A172 (cell line): ENCODE data around the gene CERK. TPM values are rescaled to one million over a fixed set of nuclear protein-coding genes. Genes with fewer than 3 reads are reported as not detected.

ENCODE experiments used
- DNase-seq: peaks from one replicate; pipeline ENCODE4 v3.0.0-alpha.2; 2015; ENCODE audit warnings: low spot score
- total RNA-seq: library from RNA; depleted of rRNA; stranded (reverse); fragments of >200 nt; shearing (Covaris generic); gene quantifications from 2 replicates; pipeline ENCODE4 v1.2.3, GENCODE V29; 2014

The CERK gene
- total RNA-seq, 1 experiment from 2014 or later: 34.9 TPM

DNA sequence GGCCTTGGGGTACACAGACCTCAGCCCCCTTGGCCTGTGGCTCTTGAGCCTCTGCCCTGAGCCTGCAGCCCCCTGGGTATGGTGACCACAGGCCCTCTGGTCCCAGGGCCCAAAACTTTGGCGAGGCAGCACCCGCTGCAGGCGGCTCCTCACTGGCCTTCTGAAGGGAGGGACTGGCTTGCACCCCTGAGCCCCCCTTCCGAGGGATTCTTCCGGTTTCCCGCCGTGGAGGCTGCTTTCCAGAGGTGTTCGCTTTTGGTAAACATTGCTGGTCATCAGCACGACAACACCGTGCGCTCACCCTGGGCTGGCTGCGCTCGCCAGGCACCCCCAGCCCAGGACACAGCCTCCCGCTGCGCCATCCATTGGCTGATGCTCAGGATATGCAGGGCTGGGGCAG is 75.8 kb downstream of the CERK start:
- no peak for DNase-seq

DNA sequence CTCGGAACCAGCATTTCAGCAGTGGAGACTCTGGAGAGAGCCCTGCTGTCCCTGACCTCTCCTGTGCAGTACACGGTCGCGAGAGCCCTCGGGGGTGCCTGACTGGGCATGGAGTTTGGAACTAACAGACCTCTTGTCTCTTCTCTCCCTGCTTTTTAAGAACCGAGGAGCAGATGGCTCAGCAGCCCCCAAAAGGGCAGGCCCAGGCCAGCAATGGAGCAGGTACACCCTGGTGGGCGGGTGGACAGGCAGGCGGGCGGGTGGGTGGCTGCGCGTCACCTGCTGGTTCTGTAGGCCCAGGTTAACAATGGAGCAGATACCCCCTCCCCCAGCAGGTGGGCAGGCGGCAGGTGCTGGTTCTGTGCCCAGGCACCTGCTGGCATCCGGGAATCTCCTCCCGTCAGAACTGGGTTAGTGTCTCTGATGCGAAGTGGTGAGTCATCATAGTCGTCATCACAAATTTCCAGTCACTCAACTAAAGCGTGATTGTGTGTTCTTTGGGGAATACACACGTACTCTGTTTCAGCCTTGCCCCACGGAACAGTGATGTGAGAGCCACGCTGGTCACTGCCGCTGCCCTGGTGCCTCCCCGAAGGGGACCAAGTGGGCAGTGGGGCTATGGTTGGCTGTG is 76.7 kb downstream of the CERK start:
- DNase-seq: peak; percentile 66

DNA sequence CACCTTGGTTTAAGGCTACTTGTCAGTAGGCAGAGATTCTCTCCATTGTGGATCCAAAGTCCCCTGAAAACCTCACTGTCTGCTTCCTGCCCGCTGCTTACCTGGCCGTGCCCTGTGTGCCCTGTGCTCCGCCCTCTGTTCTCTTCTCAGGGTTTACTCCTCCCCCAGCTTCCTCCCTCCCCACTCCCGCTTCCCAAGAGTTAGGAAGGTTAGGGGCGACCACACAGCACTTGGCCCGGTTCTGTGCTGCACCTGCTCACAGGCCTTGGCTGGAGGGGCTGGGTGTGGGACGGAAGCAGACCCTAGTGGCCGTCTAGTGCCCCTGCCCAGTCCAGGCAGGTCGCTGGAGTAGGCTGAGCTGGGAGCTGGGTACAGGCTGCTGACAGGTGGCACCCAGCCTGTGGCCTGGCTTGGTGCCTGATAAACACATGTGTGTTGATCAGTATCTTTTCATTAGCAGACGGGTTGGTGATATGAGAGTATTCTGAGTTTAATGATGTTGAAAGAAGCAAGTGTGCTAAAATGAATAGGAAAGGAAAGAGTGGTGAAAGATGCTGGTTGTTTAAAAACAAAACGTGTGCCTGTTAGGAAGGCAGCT is 77.3 kb downstream of the CERK start:
- DNase-seq: no peak

DNA sequence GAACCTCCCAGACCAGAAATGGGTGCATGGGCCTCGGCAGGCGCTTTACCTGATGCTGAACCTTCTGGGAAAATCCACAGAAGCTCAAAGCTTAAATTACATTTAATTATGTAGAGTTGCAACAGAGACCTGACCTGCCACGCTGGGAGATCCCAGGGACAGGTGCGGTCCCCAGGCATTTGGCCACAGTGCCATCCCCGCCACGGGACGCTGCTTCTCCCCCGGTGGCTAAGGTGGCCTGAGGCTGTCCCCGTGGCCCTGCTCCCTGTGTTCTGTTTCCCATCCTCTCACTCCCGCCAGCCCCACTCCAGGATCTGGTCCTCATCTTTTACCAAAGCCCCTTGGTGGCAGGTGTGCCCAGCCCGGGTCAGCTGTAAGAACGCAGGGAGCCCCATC is 78.3 kb downstream of the CERK start:
- DNase-seq: no peak

DNA sequence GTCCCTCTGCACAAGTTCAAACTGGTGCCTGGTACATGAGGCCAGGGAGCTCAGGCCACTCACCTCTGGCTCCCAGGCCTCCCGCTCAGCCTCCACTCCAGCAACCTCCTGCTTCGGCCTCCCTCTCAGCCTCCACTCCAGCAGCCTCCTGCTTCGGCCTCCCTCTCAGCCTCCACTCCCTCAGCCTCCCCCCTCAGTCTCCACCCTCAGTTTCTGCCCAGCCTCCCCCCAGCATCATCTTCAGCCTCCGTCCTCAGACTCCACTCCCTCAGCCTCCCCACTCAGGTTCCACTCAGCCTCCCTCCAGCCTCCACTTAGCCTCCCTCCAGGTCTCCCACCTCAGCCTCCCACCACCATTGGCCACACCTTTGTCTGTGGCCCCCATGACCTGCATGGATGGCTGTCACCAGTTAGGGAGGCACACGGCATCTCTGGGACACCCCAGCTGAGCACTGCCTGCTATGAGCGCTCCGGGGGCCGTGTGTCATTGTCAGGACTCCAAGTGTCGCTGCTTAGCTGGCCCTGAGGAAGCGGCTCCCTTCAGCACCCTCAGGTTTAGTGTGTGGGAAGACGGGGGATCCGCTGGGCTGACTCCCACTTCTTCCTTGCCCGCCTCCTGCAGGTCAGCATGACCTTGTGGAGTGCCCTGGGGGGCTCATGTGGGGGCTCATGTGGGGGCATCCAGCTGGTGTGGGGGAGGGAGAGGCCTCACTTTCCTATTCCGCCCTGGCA is 78.8 kb downstream of the CERK start:
- no peak for DNase-seq

DNA sequence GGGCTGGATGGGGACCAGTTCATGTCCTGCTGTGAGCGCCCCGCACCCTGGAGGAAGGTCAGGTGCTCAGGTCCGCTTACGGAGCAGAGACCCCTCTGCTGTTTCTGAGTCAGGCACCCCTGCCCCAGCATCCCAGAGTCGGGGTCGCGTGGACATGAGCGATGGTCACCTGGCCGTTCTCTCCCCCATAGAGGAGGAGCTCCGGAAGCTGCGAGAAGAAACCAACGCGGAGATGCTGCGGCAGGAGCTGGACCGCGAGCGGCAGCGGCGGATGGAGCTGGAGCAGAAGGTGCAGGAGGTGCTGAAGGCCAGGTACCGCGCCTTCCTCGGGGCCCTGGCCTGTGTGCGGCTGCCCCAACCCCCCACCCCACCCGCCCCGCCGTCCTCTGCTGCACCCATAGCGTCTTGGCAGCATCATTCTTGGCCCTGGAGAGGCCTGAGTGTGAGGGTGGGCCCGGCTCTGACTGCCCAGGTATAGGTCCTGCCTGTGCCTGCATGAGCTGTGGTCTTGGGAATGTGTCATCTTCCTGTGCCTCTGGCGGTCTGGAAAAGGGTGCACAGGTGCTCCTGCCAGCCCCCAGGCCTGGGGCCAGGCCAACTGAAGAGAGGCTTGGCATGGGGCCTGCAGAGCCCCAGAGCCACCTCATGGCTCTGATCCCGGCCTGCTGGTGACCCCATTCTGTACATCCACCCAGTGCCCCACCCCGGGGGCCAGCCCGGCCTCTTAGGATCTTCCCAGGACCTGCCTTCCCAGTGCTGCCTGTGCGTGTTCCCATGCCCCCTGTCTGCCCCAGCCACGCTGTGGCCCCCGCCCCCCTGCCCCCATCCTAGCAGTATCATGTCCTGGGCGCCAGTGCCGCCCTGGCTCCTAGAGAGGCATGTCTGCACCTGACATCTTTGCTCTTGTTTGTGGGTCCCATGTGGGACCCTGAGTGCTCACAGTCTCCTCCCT is 79.8 kb downstream of the CERK start:
- no peak for DNase-seq

DNA sequence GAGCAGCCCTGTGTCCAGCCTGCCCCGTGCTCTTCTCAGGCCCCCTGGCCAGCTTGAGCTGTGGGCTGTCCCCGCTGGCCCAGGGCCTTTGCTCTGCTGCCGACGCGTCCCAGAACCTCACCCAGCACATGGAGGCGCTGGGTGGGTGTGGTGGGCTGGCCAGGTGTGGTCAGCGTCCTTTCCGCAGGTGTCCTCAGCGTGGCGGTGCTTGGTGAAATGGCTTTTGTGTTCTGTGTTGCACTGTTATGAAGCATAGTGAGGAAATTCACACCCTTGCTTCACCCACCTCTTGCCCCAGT is 80.4 kb downstream of the CERK start:
- no peak for DNase-seq

DNA sequence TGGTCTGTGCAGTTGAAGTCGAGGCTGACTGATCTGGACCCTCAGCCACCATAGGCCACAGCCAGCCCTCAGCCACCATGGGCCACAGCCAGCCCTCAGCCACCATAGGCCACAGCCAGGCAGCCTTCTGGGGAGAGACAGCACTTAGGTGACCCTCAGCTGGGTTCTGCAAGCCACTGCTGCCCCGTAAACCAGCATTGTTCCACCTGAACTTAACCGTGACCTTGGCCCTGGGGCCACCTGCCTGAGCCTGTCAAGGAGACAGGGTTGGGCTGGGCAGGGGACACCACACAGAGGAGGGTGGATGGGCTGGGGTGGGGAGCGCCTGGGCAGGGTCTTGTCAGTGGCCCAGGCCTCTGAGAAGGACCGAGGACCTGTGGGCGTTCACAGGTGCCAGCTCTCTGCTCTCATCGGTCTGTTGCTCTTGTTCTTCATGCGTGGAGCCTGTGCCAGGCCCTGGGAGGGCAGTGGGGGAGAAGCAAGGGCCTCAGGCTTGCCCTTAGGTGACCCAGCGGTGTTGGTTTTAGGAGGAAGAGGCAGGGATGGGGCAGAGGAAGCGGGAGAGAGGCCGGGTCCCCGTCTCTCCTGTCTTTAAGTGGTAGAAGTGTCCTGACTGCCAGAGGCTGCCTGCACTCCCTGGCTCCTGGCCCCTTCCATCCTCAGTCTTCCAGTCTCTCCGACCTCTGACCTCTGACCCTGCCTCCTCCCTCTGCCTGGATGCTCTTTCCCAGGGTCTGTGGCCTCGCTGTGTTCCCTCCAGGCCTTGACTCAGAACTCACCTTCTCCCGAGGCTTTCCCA is 81.0 kb downstream of the CERK start:
- no peak for DNase-seq

DNA sequence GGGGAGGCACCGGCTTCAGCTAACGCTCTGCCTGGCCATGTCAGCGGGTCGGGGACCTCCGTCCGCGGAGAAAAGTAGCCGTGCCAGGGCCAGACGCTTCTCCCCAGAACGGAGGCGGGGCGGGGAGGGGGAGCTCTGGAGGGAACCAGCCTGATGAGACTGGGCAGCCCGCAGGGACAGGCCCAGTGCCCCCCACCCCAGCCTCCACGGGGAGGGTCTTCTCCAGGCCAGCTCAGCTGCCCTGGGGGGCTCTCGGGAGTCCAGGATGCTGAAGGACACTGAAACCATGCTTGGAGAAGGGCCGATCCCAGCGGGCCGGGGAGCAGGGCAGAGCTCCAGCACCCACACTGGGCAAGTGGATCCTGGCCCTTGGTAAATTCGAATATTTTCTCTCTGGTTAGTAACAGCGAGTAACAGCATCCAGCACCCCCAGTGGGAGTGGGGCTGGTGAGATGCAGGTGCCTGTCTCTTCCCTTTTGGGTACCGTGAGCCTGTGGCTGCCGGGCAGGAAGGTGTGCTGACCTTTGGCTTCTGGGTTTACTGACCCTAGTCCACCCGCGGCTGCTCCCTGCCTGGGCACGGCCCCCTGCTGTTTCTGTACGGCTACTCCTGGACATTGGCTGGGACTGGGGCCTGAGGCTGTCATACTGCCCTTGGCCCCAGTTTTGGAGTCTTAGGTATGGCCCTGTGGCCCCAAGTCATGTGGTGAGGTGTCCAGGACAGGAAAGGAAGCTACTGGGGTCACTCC is 82.0 kb downstream of the CERK start:
- no peak for DNase-seq

DNA sequence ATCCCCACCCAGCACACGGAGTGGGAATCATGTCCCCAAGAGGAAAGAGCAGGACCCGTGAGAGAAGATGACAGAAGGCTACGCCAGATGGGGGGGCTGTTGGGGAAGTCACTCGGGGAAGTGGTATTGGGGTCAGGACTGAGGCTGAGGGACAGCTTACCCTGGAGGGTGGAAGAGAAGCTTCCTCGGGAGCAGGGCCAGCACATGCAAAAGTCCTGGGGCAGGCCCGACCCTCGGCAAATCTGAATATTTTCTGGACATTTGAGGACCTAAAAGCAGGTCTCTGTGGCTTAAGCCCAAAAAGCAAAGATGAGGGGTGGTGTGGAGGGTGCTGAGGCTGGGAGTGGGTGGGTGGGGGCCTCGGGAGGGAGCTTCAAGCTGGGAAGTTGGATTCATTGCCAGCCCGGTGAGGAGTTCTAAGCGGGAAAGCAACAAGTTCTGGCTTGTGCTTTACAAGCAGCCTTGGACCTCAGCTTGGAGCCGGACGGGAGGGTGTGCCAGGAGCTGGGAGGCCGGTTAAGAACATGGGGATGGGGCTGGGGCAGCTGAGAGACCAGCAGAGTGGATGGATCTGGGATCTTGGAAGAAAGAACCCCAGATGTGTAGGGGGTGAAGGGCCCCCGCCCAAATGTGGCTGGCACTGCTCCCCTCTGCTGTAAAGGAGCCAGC is 83.0 kb downstream of the CERK start:
- DNase-seq: no peak

DNA sequence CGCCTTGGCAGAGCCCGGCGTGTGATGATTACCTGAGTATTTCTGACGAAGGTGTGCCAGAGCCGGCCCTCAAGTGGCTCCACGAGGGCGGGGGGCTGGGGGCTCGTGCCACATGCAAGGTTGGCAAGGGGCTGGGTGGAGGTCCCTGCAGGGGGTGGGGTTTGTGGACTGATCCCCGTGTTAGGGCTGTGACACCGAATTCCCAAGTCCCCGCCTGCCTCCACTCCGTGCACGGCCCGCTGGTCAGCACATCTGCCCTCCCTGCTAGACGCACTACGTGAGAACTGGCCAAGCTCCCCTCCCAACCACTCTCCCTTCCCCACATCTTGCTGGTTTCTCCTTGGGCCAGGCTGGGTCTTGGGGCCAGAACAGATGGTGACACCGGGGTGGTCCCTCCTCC is 83.6 kb downstream of the CERK start:
- no peak for DNase-seq

DNA sequence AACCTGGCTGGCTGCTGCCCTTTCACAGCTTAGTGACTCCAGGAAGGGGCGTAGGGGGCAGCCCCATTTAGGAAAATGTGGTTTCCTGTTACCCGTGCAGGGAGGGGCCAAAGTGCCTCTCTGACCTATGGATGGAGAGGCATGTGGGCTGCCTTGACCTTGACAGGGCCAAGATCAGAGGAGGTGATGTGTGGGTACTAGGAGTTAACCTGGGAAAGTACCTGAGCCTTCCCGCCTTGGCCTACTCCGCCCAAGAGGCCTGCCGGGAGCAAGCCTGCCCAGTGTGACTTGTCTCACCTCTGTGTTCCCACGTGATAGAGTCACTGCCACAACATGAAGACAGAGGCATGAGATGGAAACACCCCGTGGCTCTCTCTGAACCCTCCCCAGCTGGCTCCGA is 84.5 kb downstream of the CERK start:
- no peak for DNase-seq

DNA sequence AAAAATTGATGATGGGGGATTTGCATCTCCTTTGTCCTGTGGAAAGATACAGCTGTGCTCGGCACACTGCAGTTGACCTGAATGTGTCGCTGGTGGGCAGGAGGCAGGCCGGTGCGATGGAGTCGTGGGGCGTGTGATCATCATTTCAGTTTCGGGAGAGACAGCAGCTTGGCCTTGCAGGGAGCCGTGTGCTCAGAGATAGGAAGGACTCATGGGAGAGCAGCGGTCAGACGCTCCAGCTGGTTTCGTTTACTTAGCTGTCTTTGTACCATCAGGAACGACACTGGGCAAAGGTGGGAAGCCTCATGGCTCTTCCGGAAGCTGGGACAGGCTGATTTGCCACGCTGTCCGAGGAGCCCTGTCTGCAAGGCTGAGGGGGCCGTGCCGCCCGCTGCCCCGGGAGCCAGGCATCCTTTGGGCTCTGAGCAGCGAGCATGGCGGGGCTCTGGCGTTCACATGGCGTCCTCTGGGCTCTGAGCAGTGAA is 85.2 kb downstream of the CERK start:
- no peak for DNase-seq

DNA sequence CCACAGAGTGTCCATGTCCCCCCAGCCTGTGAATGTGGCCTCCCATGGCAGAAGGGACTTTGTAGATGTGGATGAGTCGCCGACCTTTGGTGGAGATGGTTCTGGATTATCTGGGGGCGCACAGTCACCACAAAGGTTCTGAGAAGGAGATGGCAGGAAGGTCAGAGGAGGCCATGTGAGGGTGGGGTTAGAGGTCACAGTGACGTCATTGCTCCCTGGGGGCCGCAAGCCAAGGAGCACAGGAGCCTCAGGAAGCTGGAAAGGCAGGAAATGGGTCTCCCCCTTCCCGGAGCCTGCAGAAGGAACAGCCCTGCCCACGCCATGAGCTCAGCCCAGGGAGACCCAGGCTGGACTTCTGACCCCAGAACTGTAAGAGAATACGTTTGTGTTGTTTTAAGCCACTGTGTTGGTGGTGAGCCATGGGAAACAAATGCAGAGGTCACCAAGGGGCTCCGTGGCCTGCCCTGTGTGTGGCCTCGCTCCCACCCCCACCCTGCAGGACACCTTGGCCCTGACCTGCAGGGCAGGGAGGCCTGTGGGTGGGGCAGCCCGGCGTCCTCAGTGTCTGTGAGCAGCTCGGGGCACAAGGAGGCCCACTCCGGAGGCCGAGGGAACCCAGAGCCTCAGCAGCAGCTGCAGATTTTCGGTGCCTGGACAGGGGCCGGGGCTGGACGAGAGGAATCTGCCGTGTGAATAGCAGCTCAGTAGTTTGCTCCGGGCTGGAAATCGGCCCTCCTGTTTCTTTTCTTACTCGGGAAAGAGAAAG is 85.8 kb downstream of the CERK start:
- DNase-seq: no peak

DNA sequence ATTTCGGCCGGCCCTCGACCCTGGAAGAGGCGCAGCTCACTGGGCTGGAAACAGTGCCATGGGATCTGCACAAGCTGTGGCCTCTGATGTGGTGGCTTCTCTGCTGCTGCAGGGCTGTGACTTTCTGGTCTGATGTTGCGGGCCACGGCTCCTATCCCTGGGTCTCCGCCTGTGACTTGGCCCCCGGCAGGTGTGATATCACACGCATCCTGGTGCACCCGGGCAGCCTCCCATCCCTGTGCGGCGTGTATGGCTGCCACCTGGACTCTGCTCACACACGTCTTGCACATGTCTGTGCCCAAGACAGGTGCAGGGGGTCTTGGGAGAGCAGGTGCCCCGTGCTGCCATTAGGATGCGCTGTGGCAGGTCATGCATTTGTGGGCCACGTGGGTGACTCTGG is 86.7 kb downstream of the CERK start:
- DNase-seq: no peak

DNA sequence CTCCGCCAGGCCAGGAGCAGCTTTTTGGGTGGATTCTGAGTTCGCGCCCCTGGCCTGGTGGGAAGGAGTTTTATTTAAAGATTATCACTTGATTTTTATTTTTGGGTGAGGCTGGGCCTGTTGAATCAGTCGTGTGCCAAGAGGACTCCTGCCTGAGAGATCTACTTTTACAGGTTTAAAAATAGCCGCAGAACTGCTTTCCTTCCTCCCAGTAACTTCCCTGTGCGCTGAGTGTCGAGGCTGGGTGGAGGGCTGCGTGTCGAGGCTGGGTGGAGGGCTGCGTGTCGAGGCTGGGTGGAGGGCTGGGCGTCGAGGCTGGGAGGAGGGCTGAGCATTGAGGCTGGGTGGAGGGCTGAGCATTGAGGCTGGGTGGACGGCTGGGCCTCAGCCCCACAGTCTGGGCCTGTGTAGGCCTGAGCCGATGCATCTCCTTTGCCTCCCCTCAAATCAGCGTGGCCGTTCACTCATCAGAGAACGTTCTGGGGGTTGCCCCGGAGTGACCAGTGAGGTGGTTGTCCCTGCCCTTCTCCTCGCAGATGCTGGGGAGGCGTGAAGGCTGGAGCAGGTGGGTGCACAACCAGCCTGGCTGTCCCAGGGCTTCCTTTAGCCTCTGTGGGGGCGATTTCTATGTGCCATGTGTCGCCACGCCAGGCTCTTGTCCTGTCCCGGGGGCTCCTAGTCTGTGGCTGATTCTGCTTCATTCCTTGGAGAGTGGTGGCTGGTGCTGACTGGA is 87.8 kb downstream of the CERK start:
- no peak for DNase-seq

DNA sequence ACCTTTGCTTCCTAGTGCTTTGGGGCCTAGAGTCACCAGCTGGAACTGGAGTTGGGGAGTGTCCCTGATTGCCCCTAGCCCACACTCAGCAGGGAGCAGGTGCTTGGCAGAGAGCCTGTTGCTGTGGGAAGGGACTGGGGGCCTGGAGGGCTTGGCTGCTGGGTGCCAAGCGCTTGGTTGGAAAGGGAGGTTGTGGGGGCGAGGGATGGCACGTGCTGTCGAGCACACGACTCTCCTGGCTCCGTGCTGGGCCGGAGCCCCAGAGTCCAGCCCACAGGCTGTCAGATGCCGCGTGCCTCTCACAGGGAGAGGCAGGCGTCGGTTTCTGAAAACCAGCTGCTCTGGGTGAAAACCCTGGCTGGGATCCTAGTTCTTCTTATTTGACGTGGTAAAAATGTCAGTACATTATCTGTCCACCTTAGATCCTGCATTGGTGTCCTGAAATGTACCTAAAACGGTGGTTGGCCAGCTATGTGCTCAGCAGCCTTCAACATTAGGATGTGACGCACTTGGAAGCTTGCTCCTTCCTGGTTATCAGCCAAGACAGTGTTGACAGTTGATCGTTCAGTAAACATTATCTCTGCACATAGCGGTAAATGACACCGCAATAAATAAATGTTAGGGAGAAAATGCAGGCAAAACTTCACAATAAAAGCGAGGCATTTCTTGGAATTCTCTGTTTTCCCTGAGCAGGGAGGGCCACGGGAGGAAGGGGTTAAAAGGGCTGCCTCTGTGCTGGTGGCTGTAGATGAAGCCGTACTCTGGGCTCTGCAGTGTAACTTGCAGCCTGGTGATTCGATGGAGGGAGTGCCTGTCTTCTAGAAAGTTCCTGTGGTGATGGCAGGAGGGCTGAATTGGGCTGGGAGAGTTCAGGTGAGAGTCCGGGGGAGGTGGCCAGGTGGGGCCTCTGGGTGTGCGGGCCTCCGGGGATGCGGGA is 88.6 kb downstream of the CERK start:
- DNase-seq: no peak
